HepG2 (cell line): ENCODE measurements around the gene SERPINB6.
"Not testable (repeated sequence)": the region's sequence is repeated elsewhere in the genome, so short reads cannot be mapped to it uniquely, and the experiment has no call there.

Experiments
- EZH2 ChIP-seq: conservative IDR thresholded peaks from 2 replicates; pipeline ENCODE4 v1.6.1; 2012; ENCODE audit warnings: mild to moderate bottlenecking, low read depth, low read length, moderate library complexity
- NFRKB ChIP-seq: fragments of 450-650 bp; IDR thresholded peaks from 2 replicates; pipeline ENCODE4 v1.6.1; 2017
- PAF1 ChIP-seq: IDR thresholded peaks from 2 replicates; pipeline ENCODE4 v1.6.1; 2016; ENCODE audit warnings: missing genetic modification reagents, missing compliant biosample characterization
- POLR2G ChIP-seq: fragments of 200-400 bp; formaldehyde crosslinking; IDR thresholded peaks from 2 replicates; pipeline ENCODE4 v1.6.1; 2018; ENCODE audit warnings: mild to moderate bottlenecking, low read depth, low read length, moderate library complexity
- SCMH1 ChIP-seq: sonication (generic); formaldehyde crosslinking; IDR thresholded peaks from 2 replicates; pipeline ENCODE4 v1.9.0; 2021; ENCODE audit warnings: missing genetic modification reagents, mild to moderate bottlenecking, borderline replicate concordance
- ZNF441 ChIP-seq: sonication (generic); formaldehyde crosslinking; IDR thresholded peaks from 2 replicates; pipeline ENCODE4 v1.7.0; 2021; ENCODE audit warnings: missing genetic modification reagents, borderline replicate concordance
- ZSCAN31 ChIP-seq: sonication (generic); formaldehyde crosslinking; IDR thresholded peaks from 2 replicates; pipeline ENCODE4 v1.5.0; 2020; ENCODE audit warnings: low read depth, mild to moderate bottlenecking, missing genetic modification reagents
- TF ChIP-seq, protein P1 (sequence below): sonication (generic); formaldehyde crosslinking; IDR thresholded peaks from 2 replicates; pipeline ENCODE4 v1.5.0; 2020; ENCODE audit warnings: mild to moderate bottlenecking, missing genetic modification reagents, moderate library complexity
- TF ChIP-seq, protein P2 (sequence below): IDR thresholded peaks from 2 replicates; pipeline ENCODE4 v1.6.1; 2016
- TF ChIP-seq, protein P3 (sequence below): sonication (generic); formaldehyde crosslinking; IDR thresholded peaks from 2 replicates; pipeline ENCODE4 v1.4.0; 2020; ENCODE audit warnings: mild to moderate bottlenecking, low read depth, missing genetic modification reagents

DNA sequence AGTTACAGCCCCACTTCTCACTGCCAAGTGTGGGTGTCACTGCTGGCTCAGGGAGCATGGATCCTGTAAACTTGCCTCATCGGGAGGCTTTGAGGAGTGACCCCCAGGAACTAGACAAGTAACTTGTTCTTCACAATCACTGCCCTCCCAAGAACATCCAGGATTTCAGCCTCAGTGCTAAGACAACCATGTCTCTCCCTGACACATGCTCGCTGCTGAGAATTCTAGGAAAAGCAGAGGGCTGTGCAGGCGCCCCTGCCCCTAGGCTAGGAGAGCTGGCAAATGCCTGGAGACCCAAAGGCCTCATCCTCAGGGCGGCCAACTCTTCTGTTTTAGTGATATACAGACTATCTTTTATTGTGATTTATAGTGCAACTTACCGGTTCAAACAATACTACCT is 31.9 kb upstream of the SERPINB6 start:
- TF ChIP-seq, protein P1, sequence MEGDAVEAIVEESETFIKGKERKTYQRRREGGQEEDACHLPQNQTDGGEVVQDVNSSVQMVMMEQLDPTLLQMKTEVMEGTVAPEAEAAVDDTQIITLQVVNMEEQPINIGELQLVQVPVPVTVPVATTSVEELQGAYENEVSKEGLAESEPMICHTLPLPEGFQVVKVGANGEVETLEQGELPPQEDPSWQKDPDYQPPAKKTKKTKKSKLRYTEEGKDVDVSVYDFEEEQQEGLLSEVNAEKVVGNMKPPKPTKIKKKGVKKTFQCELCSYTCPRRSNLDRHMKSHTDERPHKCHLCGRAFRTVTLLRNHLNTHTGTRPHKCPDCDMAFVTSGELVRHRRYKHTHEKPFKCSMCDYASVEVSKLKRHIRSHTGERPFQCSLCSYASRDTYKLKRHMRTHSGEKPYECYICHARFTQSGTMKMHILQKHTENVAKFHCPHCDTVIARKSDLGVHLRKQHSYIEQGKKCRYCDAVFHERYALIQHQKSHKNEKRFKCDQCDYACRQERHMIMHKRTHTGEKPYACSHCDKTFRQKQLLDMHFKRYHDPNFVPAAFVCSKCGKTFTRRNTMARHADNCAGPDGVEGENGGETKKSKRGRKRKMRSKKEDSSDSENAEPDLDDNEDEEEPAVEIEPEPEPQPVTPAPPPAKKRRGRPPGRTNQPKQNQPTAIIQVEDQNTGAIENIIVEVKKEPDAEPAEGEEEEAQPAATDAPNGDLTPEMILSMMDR (CRISPR knock-in tag) = not testable (repeated sequence)
- TF ChIP-seq, protein P2, sequence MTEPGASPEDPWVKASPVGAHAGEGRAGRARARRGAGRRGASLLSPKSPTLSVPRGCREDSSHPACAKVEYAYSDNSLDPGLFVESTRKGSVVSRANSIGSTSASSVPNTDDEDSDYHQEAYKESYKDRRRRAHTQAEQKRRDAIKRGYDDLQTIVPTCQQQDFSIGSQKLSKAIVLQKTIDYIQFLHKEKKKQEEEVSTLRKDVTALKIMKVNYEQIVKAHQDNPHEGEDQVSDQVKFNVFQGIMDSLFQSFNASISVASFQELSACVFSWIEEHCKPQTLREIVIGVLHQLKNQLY (CRISPR knock-in tag) = not testable (repeated sequence)
- TF ChIP-seq ZNF441; PAF1; EZH2; ZSCAN31; SCMH1 (CRISPR knock-in tag); NFRKB; POLR2G: not testable (repeated sequence)
- TF ChIP-seq, protein P3, sequence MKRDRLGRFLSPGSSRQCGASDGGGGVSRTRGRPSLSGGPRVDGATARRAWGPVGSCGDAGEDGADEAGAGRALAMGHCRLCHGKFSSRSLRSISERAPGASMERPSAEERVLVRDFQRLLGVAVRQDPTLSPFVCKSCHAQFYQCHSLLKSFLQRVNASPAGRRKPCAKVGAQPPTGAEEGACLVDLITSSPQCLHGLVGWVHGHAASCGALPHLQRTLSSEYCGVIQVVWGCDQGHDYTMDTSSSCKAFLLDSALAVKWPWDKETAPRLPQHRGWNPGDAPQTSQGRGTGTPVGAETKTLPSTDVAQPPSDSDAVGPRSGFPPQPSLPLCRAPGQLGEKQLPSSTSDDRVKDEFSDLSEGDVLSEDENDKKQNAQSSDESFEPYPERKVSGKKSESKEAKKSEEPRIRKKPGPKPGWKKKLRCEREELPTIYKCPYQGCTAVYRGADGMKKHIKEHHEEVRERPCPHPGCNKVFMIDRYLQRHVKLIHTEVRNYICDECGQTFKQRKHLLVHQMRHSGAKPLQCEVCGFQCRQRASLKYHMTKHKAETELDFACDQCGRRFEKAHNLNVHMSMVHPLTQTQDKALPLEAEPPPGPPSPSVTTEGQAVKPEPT = not testable (repeated sequence)
